LHCN-M2 (cell line): ENCODE measurements around the gene ZNF341. TPM values are rescaled to one million over a fixed set of nuclear protein-coding genes. Genes with fewer than 3 reads are reported as not detected.
A peak's percentile ranks its signal among the peaks of the same experiment; 100 is the strongest.
"Not testable (repeated sequence)": the region's sequence is repeated elsewhere in the genome, so short reads cannot be mapped to it uniquely, and the experiment has no call there.

Experiments used
- DNase-seq: peaks from one replicate; pipeline ENCODE4 v3.0.0-alpha.2; 2012; ENCODE audit warnings: low read depth
- polyA plus RNA-seq: library from polyadenylated mRNA; unstranded; fragments of >200 nt; gene quantifications from one replicate; pipeline ENCODE4 v1.2.1, GENCODE V29; 2012; ENCODE audit warnings: missing spikeins
- total RNA-seq: library from RNA; depleted of rRNA; stranded (reverse); fragments of >200 nt; gene quantifications from 2 replicates; pipeline ENCODE4 v1.2.3, GENCODE V29; 2014; rRNA removed

The ZNF341 gene
- 2.1 and 2.8 TPM in 2 replicates for total RNA-seq
- 2.2 TPM for polyA plus RNA-seq

- DNase-seq, result peak; percentile 73
These were observed at the start of gene ZNF341 for GRCh38 chr20:33731693-33732165. Gene ZNF341, plus strand, starts transcription at chr20:33731996. Its CDS starts 26 bp downstream, at chr20:33732022.

DNA sequence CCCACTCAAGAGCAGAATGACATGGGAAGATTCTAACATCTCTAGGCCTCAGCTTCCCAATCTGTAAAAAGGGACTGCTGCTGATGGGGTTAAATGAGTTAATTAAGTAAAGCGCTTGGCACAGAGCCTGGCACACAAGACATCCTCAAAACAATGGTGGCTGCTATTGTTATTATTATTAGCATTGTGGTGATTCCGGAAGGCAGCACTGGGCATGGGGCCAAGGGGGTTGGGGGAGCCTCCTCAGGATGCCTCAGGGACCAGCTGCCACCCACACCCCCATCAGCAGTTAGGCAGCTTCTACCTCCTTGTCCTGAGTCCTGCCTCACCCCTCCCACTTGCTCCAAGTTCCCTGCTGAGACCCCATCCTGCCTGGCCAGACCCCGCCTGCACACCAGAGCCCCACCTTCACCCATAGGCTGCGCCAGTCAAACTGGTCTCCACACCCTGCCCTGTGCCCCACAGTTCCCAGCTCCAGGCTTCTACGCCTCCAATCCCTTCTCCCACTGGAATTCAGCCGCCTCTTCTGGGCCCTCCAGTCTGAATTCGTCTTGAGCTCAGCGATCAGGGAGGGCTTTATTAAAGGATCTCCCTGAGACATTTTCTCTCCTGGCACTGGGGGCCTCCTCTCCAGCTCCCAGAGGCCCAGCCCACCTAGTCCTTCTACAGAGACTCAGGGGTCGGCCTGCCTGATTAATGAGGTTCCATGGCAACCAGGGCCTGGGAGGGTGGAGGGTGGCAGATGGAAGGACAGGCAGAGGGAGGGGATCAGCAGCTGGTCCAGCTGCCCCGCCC, 47.1 kb upstream of the ZNF341 start:
- no peak for DNase-seq

DNA sequence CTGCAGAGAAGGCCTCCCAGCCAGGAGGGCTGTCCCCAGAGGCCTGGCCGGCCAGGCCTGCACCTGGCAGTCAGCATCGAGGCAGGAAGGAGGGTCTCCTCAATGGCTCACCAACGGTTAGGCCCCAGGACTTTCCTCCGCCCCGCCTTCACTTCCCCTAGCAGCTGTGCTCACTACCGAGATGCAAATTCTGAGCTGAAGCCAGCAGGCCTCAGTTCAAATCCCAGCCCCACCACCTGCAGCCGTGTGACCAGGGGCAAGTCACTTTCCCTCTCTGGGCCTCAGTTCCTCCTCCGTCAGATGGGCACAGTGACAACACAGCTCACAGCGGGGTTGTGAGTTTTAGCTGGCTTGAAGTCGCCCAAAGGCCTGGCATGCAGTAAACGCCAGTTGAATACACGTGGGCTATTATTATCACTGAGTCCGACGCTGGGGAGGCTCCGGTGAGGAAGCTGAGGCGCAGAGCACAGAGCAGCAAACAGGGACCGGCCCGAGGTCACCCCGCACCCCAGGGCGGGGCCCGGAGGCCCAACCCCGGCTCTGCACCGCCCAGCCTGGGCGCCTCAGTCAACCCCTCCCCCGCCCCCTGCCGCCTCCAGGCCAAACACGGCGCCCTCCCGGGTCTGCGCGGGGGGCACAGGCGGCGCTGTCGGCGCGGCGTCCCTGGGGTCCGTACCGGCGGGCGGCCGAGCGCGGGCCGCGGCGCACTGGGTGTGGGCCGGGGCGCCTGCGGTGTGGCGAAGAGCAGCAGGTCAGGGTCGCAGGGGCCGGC, 46.3 kb upstream of the ZNF341 start:
- peak; percentile 61 for DNase-seq

GRCh38 chr20:33686100-33686983, 45.5 kb upstream of the ZNF341 start, which contains the start of gene E2F1:
Gene E2F1, minus strand, starts transcription at chr20:33686385. Its CDS starts 121 bp downstream, at chr20:33686264.
- DNase-seq, result peak; percentile 92

DNA sequence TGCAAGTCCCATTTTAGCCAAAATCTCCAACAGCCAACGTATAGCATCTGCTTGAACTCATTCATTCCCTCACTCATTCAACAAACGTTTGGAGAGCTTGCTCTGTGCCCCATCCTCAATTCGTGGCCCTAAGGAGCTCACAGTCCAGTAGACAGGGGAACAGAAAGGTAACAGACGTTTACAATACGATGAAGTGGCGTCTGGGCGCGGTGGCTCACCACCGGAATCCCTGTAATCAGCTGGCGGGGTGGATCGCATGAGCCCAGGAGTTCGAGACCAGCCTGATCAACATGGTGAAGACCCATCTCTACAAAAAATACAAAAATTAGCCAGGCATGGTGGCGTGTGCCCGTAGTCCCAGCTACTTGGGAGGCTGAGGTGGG, 44.8 kb upstream of the ZNF341 start:
- no peak for DNase-seq

- peak; percentile 60 for DNase-seq
These were observed 44.4 kb upstream of the ZNF341 start for GRCh38 chr20:33687370-33687915.

DNA sequence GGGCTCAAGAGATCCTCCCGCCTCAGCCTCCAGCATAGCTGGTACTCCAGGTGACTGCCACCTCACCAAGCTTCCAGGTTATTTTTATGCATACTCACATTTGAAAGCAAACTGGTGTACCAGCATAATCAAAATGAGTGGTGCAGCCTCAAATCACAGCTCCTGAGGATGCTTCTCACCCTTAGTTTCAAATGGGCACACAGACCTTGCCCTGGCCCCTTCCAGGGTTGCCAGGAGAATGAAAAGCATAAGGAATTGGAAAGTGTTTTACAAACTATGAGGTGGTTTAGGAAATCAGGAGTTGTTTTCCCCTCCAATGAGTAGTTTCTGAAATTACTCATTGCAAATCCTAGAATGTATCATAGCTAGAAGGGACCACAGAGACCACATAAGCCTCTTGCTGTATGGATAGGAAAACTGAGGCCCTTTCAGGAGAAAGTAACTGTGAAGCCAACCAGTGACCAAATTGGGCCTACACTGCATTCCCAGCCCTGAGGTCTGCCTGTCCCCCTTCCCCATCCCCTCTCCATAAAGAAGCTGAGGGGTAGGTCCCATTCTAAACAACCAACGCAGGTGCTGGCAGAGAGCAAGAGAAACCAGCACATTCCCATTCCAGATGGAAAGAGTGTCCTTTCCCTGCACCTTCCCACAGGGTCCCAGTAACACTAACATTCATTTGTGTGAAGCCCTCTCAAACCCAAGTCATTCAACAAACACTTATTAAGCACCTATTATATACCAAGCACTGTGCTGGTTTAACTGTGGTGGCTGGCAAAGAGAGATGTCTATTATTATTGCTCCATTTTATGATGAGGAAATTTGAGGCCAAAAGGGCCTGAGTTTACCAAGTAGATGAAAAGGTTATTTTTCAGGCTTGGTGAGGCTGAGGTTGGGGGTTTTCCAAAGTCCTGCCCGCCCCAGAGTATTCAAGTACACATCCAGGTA, 43.5 kb upstream of the ZNF341 start:
- no peak for DNase-seq

DNA sequence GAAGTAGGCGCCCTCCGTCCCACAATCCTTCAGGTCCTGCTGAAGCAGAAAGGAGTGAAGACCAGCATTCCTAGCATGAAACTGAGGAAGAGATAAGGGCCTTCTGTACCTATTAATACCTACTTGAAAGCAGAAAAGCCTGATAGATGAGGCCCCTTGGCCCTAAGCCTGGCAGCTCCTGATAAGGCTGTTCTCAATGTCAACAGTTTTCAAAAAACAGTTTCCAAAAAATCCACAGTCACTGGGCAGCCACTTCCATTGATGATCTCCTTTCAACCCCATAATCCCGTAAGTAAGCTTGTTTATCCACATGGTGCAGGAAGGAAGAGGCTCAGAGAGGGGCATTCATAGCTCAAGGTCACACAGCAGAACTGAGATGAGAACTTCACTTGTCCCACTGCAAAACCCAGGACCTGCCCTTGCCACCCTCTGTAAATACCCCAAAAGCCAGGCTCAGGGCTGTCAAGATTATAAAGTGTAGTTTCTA, 42.8 kb upstream of the ZNF341 start:
- no peak for DNase-seq

- no peak for DNase-seq
These were observed 42.3 kb upstream of the ZNF341 start for GRCh38 chr20:33689493-33689892.

GRCh38 chr20:33689973-33690372, 41.8 kb upstream of the ZNF341 start:
- DNase-seq, result peak; percentile 85

- no peak for DNase-seq
These were observed 38.5 kb upstream of the ZNF341 start for GRCh38 chr20:33693289-33693688.

GRCh38 chr20:33693741-33694638, 37.8 kb upstream of the ZNF341 start:
- DNase-seq, result no peak

GRCh38 chr20:33694639-33695012, 37.2 kb upstream of the ZNF341 start:
- no peak for DNase-seq

- DNase-seq, result no peak
These were observed 35.3 kb upstream of the ZNF341 start for GRCh38 chr20:33696448-33696847.

DNA sequence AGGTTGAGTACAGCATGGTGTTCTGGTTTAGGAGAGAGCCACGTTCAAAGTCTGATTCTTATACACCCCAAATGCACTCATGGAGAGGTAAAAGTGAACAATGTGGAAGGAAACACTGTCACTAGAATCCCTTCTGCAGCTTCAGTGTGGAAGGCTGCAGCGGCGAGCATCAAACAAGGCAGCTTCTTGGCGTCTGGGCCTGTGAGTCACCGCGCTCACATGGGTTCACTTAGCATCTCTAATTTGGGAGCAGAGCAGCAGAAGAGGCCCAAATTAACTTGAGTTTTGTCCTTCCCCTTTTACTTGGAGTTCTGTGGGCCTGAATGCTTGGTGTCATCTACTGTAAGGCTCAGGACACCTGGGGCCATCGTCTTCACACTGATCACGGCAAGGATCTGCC, 34.7 kb upstream of the ZNF341 start:
- peak; percentile 26 for DNase-seq

- not testable (repeated sequence) for DNase-seq
These were observed 32.8 kb upstream of the ZNF341 start for GRCh38 chr20:33698966-33699365.

- not testable (repeated sequence) for DNase-seq
These were observed 30.9 kb upstream of the ZNF341 start for GRCh38 chr20:33700696-33701441.
